Measurements from ENCODE around the gene MYO5B. TPM values are rescaled to one million over a fixed set of nuclear protein-coding genes. Genes with fewer than 3 reads are reported as not detected.

The MYO5B gene
- total and polyA plus RNA-seq, 10 of the 15 experiments (the other 5 are each of a cell fraction or from before 2014, with no cell fraction given): 2.5 to 4.5 (median 3.3) TPM

GRCh38 chr18:49833814-49834213 lies 361.1 kb downstream of the MYO5B start:
- Histone ChIP-seq H2AFZ (ENCODE audit: control insufficient read depth, low read depth, low read length) (no peak overlapping the region), H3K27ac (ENCODE audit: control insufficient read depth, insufficient read depth) (no peak overlapping the region), H3K9me3 (replicated peaks; ENCODE audit: control insufficient read depth, insufficient read depth, low read length) (no peaks in the 10 kb centered on the region), H4K20me1 (ENCODE audit: control insufficient read depth, insufficient read depth) (no peaks in the 10 kb centered on the region), H3K9ac (ENCODE audit: control insufficient read depth, insufficient read depth, low read length) (no peak overlapping the region), H3K4me3 (no peak overlapping the region), H3K27me3 (replicated peaks in 1 of 2; ENCODE audit: control insufficient read depth in 2 of 2, insufficient read depth in 2 of 2, low read length in 1 of 2) (no peaks in the 10 kb centered on the region), H3K36me3 (ENCODE audit: control insufficient read depth in 2 of 2, insufficient read depth in 2 of 2, low read length in 1 of 2) (no peaks in the 10 kb centered on the region), H3K4me1 (ENCODE audit: control insufficient read depth, insufficient read depth, low read length) (no peaks in the 10 kb centered on the region), H3K4me2 (ENCODE audit: control insufficient read depth, insufficient read depth) (no peak overlapping the region), H3K79me2 (ENCODE audit: control insufficient read depth, insufficient read depth, low read length) (no peaks in the 10 kb centered on the region)
- DNase-seq (ENCODE audit: low read depth, low spot score): no peak
- intact Hi-C loops (cut with micrococcal nuclease; ENCODE audit: unreplicated experiment): no loop called here
- SMC1A ChIA-PET (ENCODE audit: uncharacterized antibody, unreplicated experiment): no interaction called here
- ATAC-seq: no peak
- POLR2A ChIA-PET: no interaction called here
- RAD21 ChIA-PET (ENCODE audit: unreplicated experiment): interaction anchor here (0.6 kb wide), 1 partner anchor 189 kb away, joined by 4 read pairs; no protein-coding TSS in a partner anchor
- TF ChIP-seq ATF2 (IDR thresholded peaks at IDR 0.05; ENCODE audit: low read length) (no peak), ZBTB33 (IDR thresholded peaks at IDR 0.05) (no peak), SMAD5 (IDR thresholded peaks at IDR 0.05; ENCODE audit: low read depth) (no peak), EZH2 (IDR thresholded peaks at IDR 0.05; ENCODE audit: borderline replicate concordance, control insufficient read depth, low read depth, low read length) (no peak), E2F4 (IDR thresholded peaks at IDR 0.05; ENCODE audit: low read depth, low read length) (no peak), BACH1 (IDR thresholded peaks at IDR 0.05; ENCODE audit: borderline replicate concordance) (no peak), PKNOX1 (IDR thresholded peaks at IDR 0.05) (no peak), HDGF (IDR thresholded peaks at IDR 0.05) (no peak), E2F8 (IDR thresholded peaks at IDR 0.05; ENCODE audit: low read depth, partially characterized antibody) (no peak)
- in situ Hi-C loops (cut with MboI): no loop called here
- FAIRE-seq: no peak
- CTCF ChIA-PET: interaction anchor here (1.4 kb wide), 1 partner anchor 25 kb away, joined by 4 read pairs; no protein-coding TSS in a partner anchor
- WGBS (ENCODE audit: insufficient coverage, insufficient replicate concordance, low lambda C conversion rate, missing lambda C conversion rate): 51% methylated on average over 4 of the region's 4 CpGs
- no TSS peak for BruUV-seq (replicated peaks)
